ENCODE data around the gene TBC1D1.
"Not testable (repeated sequence)": the region's sequence is repeated elsewhere in the genome, so short reads cannot be mapped to it uniquely, and the experiment has no call there.

TBC1D1 gene

DNA sequence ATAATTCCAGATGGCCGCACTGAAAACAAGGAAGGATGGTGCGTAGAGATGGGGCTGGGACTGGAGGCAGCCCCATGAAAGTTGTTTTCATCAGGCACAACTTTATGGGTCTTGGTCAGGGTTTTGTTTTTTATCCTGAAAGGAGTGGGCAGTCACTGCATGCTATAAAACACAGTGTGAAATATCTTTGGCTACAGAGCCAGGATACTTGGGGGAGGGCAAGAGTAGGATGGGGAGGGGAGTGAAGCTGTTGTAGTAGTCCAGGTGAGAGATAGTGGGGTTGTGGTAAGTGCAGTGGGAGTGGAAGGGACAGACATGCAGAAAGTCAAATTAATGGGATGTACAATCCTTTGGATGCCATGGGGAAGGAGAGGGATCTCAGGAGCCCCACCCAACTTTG, 125.8 kb downstream of the TBC1D1 start:
- no peak for DNase-seq (ENCODE audit: low read depth)

DNA sequence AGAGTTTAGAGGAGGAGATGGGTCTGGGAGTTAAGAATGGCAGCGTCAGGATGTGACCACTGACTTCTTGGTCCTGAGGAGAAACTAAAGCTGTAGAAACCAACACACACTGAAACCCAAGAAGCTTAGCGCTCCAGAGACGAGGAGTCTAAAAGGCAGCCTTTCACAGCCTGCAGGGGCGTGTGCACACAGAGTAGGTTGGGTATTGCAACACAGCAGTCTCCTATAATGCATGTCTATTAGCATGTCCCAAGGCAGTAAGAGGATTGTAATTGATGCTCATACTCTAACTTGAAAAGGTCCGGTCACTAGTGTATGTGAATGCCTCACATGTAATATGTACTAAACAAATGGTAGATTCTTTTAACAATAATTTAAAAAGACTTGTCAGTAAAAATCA, 126.7 kb downstream of the TBC1D1 start:
- no peak for DNase-seq (ENCODE audit: low read depth)

DNA sequence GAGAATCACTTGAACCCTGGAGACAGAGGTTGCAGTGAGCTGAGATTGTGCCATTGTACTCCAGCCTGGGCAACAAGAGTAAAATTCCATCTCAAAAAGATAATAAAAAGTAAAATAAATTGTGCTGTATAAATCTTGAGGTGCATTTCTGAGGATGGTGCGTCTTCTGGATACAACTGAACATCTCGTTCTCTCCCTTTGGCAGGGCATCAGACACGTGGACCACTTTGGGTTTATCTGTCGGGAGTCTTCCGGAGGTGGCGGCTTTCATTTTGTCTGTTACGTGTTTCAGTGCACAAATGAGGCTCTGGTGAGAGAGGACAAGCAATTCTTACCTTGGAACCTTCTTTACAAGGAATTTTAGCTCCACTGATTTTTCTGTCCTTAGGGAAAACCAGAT, 129.5 kb downstream of the TBC1D1 start:
- DNase-seq (ENCODE audit: low read depth) = no peak

DNA sequence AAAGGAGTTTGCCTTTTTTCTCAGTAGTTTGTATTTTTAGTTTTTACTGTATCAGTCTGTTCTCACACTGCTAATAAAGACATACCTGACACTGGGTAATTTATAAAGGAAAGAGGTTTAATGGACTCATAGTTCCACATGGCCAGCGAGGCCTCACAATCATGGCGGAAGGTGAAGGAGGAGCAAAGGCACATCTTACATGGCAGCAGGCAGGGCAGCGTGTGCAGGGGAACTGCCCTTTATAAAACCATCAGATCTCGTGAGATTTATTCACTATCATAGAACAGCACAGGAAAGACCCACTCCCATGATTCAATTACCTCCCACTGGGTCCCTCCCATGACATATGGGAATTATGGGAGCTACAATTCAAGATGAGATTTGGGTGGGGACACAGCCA, 130.1 kb downstream of the TBC1D1 start:
- DNase-seq (ENCODE audit: low read depth) = not testable (repeated sequence)

DNA sequence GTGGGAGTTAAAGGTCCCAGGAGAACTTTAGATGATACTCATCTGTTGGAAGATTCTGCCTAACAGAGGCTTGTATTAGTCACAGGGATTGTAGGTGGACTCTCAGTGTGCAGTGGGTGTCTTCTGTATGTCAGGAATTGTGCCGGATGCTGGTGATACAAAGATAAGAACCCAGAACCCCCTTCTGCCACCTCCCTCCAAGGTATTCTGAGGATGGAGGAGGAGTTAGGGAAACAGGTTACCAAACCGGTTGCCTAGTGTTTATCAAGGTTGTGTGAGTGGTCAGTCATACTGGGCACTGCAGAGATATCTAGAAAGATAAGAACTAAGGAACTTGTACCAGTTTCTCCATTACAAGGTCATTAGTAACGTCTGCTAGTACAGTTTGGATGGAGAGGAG, 130.9 kb downstream of the TBC1D1 start:
- no peak for DNase-seq (ENCODE audit: low read depth)

DNA sequence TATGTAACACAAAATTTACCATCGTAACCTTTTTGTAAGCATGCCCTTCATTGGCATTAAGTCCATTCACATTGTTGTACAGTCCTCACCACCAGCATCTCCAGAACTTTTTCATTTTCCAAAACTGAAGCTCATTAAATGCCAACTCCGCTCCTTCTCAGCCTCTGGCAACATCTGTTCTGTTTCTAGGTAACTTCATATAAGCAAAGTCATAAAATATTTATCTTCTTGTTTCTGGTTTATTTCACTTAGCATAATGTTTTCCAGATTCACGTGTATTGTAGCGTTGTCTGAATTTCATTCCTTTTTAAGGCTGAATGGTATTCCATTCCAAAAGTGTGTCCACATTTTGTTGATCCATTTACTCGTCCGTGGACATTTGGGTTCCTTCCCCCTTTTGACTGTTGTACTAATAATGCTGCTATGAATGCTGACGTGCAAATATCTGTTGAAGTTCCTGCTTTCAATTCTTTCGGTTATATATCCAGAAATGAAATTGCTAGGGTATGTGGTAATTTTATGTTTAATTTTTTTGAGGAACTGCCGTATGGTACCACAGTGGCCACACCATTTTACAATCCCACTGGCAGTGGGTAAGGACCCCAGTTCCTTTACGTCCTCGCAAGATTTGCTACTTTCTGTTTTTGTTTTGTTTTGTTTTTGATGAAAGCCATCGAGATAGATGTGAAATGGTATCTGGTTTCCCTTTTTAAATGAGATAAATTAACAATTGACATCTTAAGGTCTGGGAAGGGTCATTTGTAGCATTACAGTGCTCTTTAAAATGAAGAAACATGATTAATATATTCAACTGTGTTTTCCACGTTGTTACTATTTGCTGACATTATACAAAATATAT, 132.7 kb downstream of the TBC1D1 start:
- no peak for DNase-seq (ENCODE audit: low read depth)

DNA sequence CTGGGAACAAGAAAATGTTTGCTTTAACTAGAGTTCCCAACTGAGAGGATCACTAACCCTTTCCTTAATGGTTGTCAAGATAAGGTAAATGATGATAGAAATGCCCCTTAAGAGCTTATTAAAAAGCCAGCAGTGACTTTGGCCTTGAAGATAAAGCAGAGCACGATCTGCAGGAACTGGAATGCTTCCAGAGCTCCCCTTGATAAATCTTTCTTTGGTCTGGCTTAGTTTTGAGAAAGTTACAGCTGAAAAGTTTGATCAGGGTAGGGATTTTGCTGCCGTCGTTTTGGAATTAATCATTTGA, 133.3 kb downstream of the TBC1D1 start:
- no peak for DNase-seq (ENCODE audit: low read depth)

DNA sequence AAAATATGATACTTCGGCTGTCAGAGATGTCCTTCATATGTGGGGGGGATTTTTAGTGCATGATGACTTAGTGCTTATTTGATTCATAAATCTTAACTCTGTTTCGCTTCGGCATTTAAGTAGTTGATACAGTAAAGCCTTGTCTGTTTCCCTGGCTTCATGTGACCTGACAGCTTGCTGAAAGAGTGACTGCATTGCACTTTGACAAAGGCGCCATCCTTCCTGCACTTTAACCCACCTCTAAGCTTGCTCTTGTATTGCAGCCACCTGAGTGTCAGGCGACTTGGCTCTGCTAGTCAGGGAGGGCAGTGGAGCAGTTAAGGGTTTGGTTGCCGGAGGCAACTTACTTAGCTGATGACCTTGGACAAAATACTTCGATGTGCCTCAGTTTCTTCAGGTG, 134.8 kb downstream of the TBC1D1 start:
- no peak for DNase-seq (ENCODE audit: low read depth)

DNA sequence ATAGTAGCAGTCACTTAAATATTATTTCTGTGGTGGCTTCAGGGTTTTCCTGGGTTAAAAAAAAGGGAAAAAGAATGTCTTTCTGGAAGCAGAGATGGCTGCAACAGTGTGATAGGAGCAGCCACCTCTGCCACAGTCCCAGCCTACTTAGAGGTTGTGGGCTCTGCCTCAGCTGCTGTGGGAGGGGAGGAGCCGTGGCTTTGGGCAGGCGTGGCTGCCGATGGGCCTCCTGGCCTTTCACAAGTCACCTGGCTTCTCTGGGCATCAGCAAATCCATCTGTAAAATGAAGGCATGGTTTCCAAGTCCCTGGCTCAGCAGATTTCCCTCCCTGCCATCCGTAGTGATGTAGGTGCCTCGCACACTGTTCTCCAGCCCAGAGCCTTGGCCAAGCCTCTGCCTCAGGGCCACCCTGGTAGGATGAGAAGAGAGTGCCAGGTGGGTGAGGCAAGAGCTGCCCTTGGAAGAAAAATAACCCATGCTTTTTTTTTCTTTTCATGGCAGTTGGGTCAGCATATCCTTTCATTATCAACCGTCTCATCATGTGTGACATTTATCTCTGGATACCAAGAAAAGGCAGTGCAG, 135.4 kb downstream of the TBC1D1 start:
- DNase-seq (ENCODE audit: low read depth) = no peak

DNA sequence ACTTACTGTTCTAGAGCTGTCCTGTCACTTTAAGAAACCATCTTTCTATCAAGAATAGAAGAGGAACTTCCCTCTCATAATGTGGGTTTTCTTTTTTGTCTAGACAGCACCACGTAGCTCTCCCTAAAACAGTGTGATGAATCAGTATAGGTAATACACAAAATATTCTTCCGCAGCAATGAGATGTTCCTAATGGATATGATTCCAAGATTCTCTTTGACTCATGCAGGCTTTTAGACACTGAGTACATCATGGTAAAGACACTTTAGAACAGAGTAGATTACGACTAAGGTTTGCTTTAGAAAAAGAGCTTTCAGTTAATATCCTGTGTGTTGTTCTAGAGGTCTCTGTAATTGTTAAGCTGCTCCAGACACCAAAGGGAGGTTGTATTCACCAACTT, 139.1 kb downstream of the TBC1D1 start:
- DNase-seq (ENCODE audit: low read depth) = no peak

DNA sequence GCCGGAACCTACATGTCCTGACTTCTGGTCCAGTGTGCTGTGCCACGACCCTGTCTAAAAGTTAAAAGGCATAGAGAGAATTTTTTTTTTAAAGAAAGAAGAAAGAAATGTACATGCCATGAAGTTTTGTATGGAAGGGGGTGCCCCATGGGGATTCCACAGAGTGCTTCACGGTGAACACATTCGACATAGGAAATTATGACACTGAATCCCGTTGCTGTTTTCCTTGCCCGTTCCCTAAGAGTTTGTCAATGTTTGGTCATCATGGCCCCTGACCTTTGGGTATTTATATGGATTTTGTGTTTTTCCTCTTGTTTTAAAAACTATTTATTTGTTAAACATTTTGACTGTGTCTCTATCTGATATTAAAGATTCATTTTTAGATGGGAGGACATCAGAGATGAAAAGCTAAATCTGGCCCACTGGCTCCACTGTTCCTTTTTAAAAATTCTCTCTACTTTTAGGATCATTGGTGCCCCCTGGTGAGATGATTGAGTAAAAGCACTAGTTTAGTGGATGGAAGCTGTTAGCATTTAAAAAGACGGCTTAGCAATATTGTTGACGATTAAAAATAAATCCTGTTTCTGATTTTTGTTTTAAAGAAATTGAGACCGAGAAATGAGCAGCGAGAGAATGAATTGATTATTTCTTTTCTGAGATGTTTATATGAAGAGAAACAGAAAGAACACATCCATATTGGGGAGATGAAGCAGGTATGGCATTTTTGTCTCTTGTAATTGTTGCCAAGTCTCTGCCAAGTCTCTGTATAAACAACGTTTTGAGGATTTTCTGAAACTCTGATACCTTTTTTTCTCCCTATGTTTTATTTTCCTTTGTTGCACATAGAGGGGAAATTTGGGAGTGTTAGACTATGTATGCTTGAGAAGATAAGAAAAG, 144.3 kb downstream of the TBC1D1 start:
- peak; percentile 22 for DNase-seq (ENCODE audit: low read depth)

DNA sequence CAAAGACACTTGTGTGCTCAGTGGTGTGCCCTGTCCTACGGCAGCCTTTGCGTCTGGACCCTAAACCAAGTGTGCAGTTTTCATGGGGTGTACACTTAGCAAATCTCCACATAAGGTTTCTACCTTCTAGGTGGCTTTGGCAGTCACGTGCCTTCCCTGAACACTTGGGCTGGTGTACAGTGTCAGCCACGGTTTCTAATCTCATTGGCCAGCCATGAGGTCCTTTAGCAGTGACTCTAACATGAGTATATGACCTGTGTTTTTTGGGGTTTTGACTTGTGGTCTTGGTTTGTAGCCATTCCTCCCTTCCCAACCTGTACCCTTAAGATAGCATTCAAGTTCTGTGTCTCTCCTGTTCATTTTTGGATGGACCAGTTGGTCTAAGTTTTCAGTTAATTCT, 145.7 kb downstream of the TBC1D1 start:
- DNase-seq (ENCODE audit: low read depth) = no peak

DNA sequence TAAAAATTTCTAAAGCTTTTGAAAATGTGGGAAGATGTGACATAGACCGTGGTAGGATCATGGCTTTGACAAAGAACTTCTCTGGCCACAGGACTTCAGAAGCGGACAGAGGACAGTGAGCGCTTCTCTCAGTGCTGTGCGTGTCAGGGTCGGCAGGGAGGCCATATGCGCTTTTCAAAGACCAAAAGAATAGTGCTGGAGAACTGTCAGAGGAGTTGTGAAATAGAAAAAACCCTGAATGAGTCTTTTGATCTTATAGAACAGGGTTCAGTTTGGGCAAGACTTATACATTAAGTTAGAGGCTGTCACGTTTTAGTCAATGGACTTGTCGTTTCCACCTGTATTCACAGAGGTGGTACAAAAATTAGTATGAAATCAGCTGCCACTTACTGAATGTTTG, 146.7 kb downstream of the TBC1D1 start:
- no peak for DNase-seq (ENCODE audit: low read depth)

DNA sequence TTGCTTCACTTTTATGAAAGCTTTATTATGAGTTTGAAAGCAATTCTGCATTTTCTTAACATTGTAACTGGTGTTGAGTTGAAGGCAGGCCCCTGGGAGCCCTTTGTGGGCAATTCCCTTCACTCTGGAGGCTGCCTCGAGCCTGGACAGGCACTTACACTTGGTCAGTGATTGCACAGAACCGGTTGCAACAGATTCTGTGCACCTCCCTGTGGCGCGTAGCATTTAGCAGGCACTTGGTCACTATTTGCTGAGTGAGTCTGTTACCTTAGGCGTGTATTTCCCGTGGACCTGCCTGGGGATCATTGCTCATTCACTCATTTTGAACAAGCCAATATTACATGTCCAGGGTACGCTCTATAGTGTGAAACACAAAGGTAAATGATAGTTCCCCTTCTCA, 149.7 kb downstream of the TBC1D1 start:
- DNase-seq (ENCODE audit: low read depth) = no peak

DNA sequence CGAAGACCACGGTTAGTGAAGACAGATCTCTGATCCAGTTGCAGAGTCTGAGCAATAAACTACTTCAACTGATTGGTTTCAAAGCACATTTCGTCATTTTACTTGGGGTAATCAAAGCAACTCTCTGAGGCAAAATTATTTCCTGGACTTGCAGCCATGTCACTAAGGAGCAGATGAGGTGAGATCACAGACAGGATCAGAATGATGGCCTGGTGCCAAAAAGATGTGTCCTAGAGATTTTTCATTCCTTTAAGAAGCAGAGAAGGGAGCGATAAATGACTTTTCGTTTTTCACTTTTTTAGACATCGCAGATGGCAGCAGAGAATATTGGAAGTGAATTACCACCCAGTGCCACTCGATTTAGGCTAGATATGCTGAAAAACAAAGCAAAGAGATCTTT, 153.2 kb downstream of the TBC1D1 start:
- no peak for DNase-seq (ENCODE audit: low read depth)

DNA sequence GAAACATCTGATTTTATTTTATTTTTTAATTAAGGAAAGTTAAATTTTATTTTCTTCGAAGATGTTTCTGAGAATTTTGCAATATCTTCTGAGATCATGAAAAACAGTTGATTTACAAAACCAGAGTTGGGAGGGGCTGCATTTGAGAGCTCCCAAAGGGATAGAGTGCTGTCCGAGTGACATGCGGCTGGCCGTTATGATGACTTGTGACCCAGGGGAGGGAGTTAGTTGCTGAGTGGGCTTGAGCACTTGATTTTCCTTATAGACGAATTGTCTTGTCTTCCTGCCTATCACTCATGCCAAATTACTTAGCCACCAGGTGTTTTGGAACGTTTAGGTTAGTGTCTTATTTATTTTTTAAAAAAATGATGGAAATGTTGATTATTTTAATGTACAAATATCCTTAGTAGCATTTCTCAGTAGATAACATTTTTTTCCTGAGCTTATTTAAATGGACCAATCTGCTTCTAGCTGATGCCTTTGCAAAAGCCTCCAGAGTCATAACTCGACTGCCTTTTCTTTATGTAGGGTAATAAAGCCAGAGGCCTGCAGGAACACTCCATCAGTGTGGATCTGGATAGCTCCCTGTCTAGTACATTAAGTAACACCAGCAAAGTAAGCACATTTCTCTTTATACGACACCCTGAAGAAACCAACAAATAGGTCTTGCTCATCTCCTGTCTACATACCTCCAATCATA, 154.6 kb downstream of the TBC1D1 start:
- DNase-seq (ENCODE audit: low read depth) = no peak

DNA sequence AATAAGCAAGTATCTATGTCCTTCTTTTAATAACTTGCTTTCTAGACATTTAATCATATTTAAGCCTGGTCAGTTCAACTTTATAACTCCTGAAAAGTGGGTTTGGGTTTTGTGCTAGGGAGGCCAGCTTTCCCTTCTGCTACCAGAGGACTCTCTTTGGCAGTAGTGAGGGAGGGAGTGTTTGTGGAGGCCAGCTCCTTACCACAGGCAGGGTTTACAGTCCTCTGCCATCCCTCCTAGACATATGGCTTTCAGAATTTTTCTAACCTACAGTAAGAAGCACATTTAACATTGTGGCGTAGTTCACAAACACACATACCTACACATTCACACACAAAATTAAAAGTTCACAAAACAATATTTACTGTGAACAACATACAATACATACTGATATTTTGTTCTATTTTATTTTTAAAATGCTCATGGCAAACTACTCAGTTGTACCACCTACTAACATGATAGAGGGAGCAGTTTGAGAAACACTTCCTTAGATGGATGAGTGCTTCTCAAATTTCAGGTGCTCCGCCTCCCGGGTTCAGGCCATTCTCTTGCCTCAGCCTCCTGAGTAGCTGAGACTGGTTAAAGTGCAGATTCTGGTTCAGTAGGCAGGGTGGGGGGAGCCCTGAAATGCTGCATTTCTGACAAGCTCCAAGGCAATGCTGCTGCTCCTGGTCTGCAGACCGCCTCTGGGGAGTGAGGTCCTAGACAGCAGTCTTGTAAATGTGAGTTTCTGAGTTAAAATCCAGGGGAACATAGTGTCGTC, 156.0 kb downstream of the TBC1D1 start:
- DNase-seq (ENCODE audit: low read depth) = no peak

DNA sequence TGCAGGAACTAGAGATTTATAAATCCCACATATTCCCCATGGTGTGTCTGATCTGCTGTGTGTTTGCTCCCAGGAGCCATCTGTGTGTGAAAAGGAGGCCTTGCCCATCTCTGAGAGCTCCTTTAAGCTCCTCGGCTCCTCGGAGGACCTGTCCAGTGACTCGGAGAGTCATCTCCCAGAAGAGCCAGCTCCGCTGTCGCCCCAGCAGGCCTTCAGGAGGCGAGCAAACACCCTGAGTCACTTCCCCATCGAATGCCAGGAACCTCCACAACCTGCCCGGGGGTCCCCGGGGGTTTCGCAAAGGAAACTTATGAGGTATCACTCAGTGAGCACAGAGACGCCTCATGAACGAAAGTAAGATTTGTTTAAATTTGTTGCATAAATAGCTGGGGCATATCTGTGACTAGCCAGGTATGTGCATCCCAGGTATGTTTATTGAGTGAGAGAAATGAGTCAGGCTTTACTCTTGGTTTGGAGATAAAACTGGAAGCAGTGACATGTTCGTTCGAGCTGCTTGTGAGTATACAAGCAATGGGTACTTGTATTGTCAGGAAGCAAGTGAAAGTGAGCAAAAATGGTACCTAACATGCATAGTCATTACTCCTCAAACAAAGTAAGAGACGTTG, 158.8 kb downstream of the TBC1D1 start:
- DNase-seq (ENCODE audit: low read depth) = no peak

DNA sequence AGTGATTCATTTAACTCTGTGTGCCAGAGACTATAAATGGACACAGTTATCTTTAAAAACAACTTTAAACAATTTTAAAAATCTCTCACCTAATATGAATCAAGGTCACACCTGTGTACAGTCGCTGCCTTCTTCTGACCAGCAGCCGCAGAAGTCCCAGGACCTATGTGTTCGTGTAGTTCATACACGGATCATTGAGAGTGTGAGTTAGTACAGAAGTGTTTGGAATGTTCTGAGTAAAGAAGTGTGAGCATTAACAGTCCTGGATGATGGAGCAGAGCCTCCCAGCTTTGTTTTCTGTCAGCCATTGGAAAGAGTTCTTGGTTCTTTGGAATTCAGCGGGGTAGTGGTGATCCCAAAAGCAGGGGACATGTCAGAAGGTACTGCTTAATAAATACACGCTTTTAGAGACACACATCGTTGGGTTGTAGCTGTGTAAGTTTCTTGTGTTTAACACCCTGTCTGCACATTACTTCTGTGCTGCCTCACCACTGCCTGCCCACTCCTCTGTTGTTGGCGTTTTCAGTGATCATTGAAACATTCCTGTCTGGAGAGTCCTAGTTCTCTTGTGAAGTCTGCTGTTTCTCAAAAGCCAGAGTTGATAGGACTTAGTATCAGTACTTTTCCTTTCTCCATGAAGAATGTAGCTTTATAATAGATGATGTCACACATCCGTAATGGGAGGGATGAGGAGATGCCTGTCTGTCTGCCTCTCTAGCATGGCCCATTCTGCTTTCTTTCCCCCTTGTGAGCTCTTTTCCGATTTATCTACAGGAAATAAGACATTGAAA, 159.9 kb downstream of the TBC1D1 start:
- DNase-seq (ENCODE audit: low read depth) = no peak

DNA sequence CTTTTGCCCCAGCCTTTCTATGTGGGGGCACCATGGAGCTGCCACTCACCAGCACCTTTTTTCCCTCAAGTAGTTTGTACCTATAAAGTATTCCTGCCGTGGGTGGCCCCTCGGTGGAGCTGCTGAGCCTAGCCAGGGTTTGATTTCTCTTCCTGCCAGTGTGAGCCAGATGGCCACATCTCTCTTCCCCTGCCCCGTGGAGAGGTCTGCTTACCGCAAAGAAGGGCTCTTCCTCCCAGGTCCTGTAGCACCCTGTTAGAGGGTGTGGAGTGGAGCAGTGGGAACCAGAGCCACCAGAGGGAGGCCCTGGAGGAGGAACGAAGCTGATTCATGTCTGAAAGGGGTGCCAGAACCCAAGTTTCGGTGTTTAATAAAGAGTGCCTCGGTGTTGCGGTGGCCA, 164.7 kb downstream of the TBC1D1 start:
- DNase-seq (ENCODE audit: low read depth) = no peak

All from stimulated activated CD4-positive, alpha-beta T cell treated with anti-CD3 and anti-CD28 coated beads, Interleukin-2, amount 100 ng/mL, for 4 hours (primary cell).